IMR-90 (cell line): ENCODE measurements around the gene DNAH8. TPM values are rescaled to one million over a fixed set of nuclear protein-coding genes. Genes with fewer than 3 reads are reported as not detected.

Experiments used
- ATAC-seq: fragments of 200-7000 bp; cut with Tn5 transposase; 2 replicates; pipeline ENCODE4 v1.9.1; 2020; ENCODE audit warnings: low read depth, mild to moderate bottlenecking, moderate library complexity
- BruUV-seq: library from RNA; stranded (reverse); fragments of 400-500 nt; replicated peaks from 2 replicates; lab custom pipeline; 2021; lab: Mats Ljungman, UMichigan
- CTCF ChIA-PET: fragments of 300-600 bp; formaldehyde crosslinking; extraction: SDS; loops from one replicate; lab custom pipeline; 2021; ENCODE audit warnings: antibody characterized with exemption; lab: Yijun Ruan, JAX
- POLR2A ChIA-PET: fragments of 300-600 bp; sonication (Branson Sonifier 250); formaldehyde crosslinking; loops from one replicate; lab custom pipeline; 2022; ENCODE audit warnings: antibody characterized with exemption; ENCODE audit not compliant: unreplicated experiment; lab: Charles Lee
- DNase-seq: peaks from one replicate; pipeline ENCODE4 v3.0.0; 2013
- H2AFZ ChIP-seq: replicated peaks from 2 replicates; pipeline ENCODE3; 2013; ENCODE audit warnings: low read length, mild to moderate bottlenecking; ENCODE audit not compliant: poor library complexity
- H2AK5ac ChIP-seq: 2 replicates; pipeline ENCODE4 v1.6.1; 2013; ENCODE audit warnings: low read depth, low read length, inconsistent platforms
- H2AK9ac ChIP-seq: replicated peaks from 2 replicates; pipeline ENCODE3; 2013; ENCODE audit warnings: mild to moderate bottlenecking, low read depth, low read length, moderate library complexity; ENCODE audit not compliant: poor library complexity
- H2BK120ac ChIP-seq: 2 replicates; pipeline ENCODE4 v1.6.1; 2013; ENCODE audit warnings: low read depth, low read length, inconsistent platforms
- H2BK15ac ChIP-seq: 3 replicates; pipeline ENCODE4 v1.6.1; 2013; ENCODE audit warnings: low read depth, low read length, inconsistent platforms
- H2BK20ac ChIP-seq: 2 replicates; pipeline ENCODE4 v1.6.1; 2013; ENCODE audit warnings: low read depth, mild to moderate bottlenecking, inconsistent platforms, low read length, moderate library complexity
- H2BK5ac ChIP-seq: 2 replicates; pipeline ENCODE4 v1.6.1; 2013; ENCODE audit warnings: mild to moderate bottlenecking, low read depth, low read length, inconsistent platforms; ENCODE audit not compliant: poor library complexity, severe bottlenecking
- H3K14ac ChIP-seq: replicated peaks from 2 replicates; pipeline ENCODE4 v1.6.1; 2013; ENCODE audit warnings: low read depth, low read length, inconsistent platforms
- H3K18ac ChIP-seq: 2 replicates; pipeline ENCODE4 v1.6.1; 2013; ENCODE audit warnings: low read depth, low read length, control low read depth
- H3K23ac ChIP-seq: 2 replicates; pipeline ENCODE4 v1.6.1; 2013; ENCODE audit warnings: low read depth, low read length, inconsistent platforms
- H3K27ac ChIP-seq: 2 replicates; pipeline ENCODE4 v1.5.1; 2013; ENCODE audit warnings: mild to moderate bottlenecking, control low read depth, low read length; ENCODE audit not compliant: insufficient read depth
- H3K27me3 ChIP-seq: 2 replicates; pipeline ENCODE4 v1.6.1; 2013; ENCODE audit warnings: low read length; ENCODE audit not compliant: control insufficient read depth, insufficient read depth
- H3K36me3 ChIP-seq: 2 replicates; pipeline ENCODE4 v1.6.1; 2013; ENCODE audit warnings: low read length, mixed read lengths; ENCODE audit not compliant: control insufficient read depth, insufficient read depth
- H3K4ac ChIP-seq: 2 replicates; pipeline ENCODE4 v1.6.1; 2013; ENCODE audit warnings: low read depth, low read length, inconsistent platforms
- H3K4me1 ChIP-seq: 2 replicates; pipeline ENCODE4 v1.6.1; 2013; ENCODE audit warnings: low read length, mixed read lengths; ENCODE audit not compliant: control insufficient read depth, insufficient read depth
- H3K4me2 ChIP-seq: 2 replicates; pipeline ENCODE4 v1.6.1; 2013; ENCODE audit warnings: low read depth, mild to moderate bottlenecking, control low read depth, low read length, moderate library complexity
- H3K4me3 ChIP-seq: 2 replicates; pipeline ENCODE4 v1.5.1; 2013; ENCODE audit warnings: low read depth, mild to moderate bottlenecking, control low read depth, low read length, moderate library complexity; ENCODE audit not compliant: insufficient read depth
- H3K56ac ChIP-seq: 2 replicates; pipeline ENCODE4 v1.6.1; 2013; ENCODE audit warnings: low read length, inconsistent platforms; ENCODE audit not compliant: insufficient read depth; ENCODE audit errors: extremely low read depth
- H3K79me1 ChIP-seq, 2 experiments: 2 replicates each; pipeline ENCODE4 v1.6.1; 2013; ENCODE audit warnings: low read length in 2 of 2, inconsistent platforms in 1 of 2, low read depth in 1 of 2
- H3K9ac ChIP-seq: 2 replicates; pipeline ENCODE4 v1.6.1; 2013; ENCODE audit warnings: low read depth, low read length, control low read depth
- H3K9me1 ChIP-seq: 2 replicates; pipeline ENCODE4 v1.6.1; 2013; ENCODE audit warnings: low read length, inconsistent platforms; ENCODE audit not compliant: insufficient read depth
- H3K9me3 ChIP-seq: 2 replicates; pipeline ENCODE4 v1.6.1; 2013; ENCODE audit warnings: low read length; ENCODE audit not compliant: control insufficient read depth, insufficient read depth
- H4K20me1 ChIP-seq: 2 replicates; pipeline ENCODE4 v1.6.1; 2013; ENCODE audit warnings: low read length, inconsistent platforms; ENCODE audit not compliant: insufficient read depth
- H4K5ac ChIP-seq: 2 replicates; pipeline ENCODE4 v1.6.1; 2013; ENCODE audit warnings: mild to moderate bottlenecking, low read depth, low read length, control low read depth
- H4K8ac ChIP-seq, 2 experiments: 2 replicates each; pipeline ENCODE4 v1.6.1; 2013; ENCODE audit warnings: low read depth in 2 of 2, low read length in 2 of 2, control low read depth in 1 of 2, inconsistent platforms in 1 of 2
- H4K91ac ChIP-seq: 2 replicates; pipeline ENCODE4 v1.6.1; 2013; ENCODE audit warnings: low read depth, low read length, inconsistent platforms; ENCODE audit not compliant: insufficient read depth
- FOS ChIP-seq: fragments of 150-350 bp; IDR thresholded peaks from 2 replicates; pipeline ENCODE4 v1.6.1; 2016; ENCODE audit warnings: low read depth, low read length
- NFE2L2 ChIP-seq: fragments of 150-350 bp; IDR thresholded peaks from 2 replicates; pipeline ENCODE4 v1.6.1; 2016; ENCODE audit warnings: low read depth, mild to moderate bottlenecking, low read length
- RFX5 ChIP-seq: IDR thresholded peaks from 2 replicates; pipeline ENCODE4 v1.8.0; 2012; ENCODE audit warnings: low read depth, mild to moderate bottlenecking, low read length, moderate library complexity
- WGBS, 2 experiments: methylation state at CpG; one replicate each; pipeline versions ENCODE4 v1.1.5 to v1.1.7; 2013; ENCODE audit warnings: missing lambda C conversion rate in 2 of 2; ENCODE audit not compliant: insufficient read length in 1 of 2; ENCODE audit errors: extremely low coverage in 2 of 2; 5-methylcytosine and 5-hydroxymethylcytosine counted together
- dilution Hi-C: fragments of 300-500 bp; cut with HindIII; formaldehyde crosslinking; loops from one replicate; pipeline ENCODE4 v1.14.3; 2018; ENCODE audit warnings: low sequenced_read_pairs; ENCODE audit not compliant: unreplicated experiment
- in situ Hi-C: fragments of 300-500 bp; cut with MboI; formaldehyde crosslinking; loops from 3 replicates; pipeline ENCODE4 v1.14.3; 2019; ENCODE audit warnings: low sequenced_read_pairs, inconsistent platforms, mixed read lengths
- intact Hi-C: fragments of 100-400 bp; cut with micrococcal nuclease; formaldehyde crosslinking; loops from 2 replicates; pipeline ENCODE4 v1.10.0; 2022
- polyA plus RNA-seq, 3 experiments: library from polyadenylated mRNA; depleted of rRNA; stranded (reverse); fragments of >200 nt; gene quantifications; 2 replicates each; pipeline ENCODE4 v1.2.3, GENCODE V29; 2012; ENCODE audit warnings: low replicate concordance in 1 of 3
- total RNA-seq: library from RNA; depleted of rRNA; stranded (reverse); fragments of >200 nt; gene quantifications from 2 replicates; pipeline ENCODE4 v1.2.3, GENCODE V29; 2012

DNAH8 gene
- total and polyA plus RNA-seq, 2 of the 4 experiments (the other 2 are of a cell fraction): not detected

GRCh38 chr6:39049575-39050283, 334.6 kb downstream of the DNAH8 start:
- dilution Hi-C loops (no loop called here), in situ Hi-C loops (no loop called here), intact Hi-C loops (no loop called here)
- Histone ChIP-seq H3K4me3 (no peak overlapping the region), H3K14ac (no peak overlapping the region), H3K4me1 (no peaks in the 10 kb centered on the region), H3K23ac (no peak overlapping the region), H2BK120ac (no peak overlapping the region), H2AFZ (no peak overlapping the region), H3K18ac (no peak overlapping the region), H4K8ac (no peak overlapping the region), H3K9me1 (no peaks in the 10 kb centered on the region), H4K91ac (no peak overlapping the region), H3K27me3 (peaks cover 36% of the 10 kb centered on the region), H3K79me1 (no peaks in the 10 kb centered on the region), H2AK9ac (no peak overlapping the region), H2BK15ac (no peak overlapping the region), H3K36me3 (no peaks in the 10 kb centered on the region), H3K9ac (no peak overlapping the region), H2AK5ac (no peak overlapping the region), H3K4me2 (no peak overlapping the region), H3K27ac (no peak overlapping the region), H3K4ac (no peak overlapping the region), H3K9me3 (no peaks in the 10 kb centered on the region), H2BK20ac (no peak overlapping the region), H4K5ac (no peak overlapping the region), H4K20me1 (no peaks in the 10 kb centered on the region), H2BK5ac (no peak overlapping the region), H3K56ac (no peak overlapping the region)
- no peak for DNase-seq
- BruUV-seq: no TSS peak
- POLR2A ChIA-PET: no interaction called here
- no peak for ATAC-seq
- 51% methylated on average over 4 of the region's 9 CpGs; no CpG with 5 or more reads in 1 of the 2 experiments for WGBS, 2 experiments
- CTCF ChIA-PET: no interaction called here
- TF ChIP-seq NFE2L2 (no peak), RFX5 (no peak), FOS (no peak)
